Hair follicular keratinocyte (primary cell): ENCODE results near the gene EMID1. TPM values are rescaled to one million over a fixed set of nuclear protein-coding genes. Genes with fewer than 3 reads are reported as not detected.

ENCODE experiments used
- total RNA-seq: library from RNA; depleted of rRNA; stranded (reverse); fragments of >200 nt; gene quantifications from 2 replicates; pipeline ENCODE4 v1.2.3, GENCODE V29; 2015

The EMID1 gene
- total RNA-seq = not detected in 2 replicates

DNA sequence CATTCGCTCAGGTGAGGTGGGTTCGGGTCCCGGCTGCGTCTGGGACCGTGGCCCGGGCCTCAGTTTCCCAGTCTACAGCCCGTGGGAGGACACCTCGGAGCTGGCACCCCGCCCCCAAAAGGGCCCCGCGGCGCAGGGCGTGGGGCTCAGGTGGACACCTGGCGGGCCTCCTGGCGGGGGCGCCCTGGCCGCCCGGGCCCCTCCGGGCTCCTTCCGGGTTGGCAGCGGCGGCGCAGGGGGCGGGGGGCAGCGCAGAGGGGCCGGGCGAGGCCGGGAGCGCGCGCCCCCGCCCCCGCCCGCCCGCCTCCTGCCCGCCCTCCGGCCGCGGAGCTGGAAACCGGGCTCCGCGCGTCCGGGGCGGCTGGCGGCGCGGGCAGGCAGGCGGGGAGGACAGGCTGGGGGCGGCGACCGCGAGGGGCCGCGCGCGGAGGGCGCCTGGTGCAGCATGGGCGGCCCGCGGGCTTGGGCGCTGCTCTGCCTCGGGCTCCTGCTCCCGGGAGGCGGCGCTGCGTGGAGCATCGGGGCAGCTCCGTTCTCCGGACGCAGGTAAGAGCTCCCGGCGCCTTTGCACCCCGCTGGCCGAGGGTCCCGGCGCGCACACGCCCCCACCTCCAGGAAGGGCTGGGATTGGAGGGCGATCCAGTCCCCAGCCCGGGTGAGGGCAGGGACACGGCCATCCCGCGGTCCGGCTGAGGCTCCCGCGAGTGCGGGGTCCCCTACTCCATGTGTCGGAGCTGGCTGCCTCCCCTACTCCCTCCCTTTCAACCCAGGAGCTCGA, at the start of gene EMID1:
Gene EMID1, plus strand, starts transcription at position 303 of the 778 bp plus-strand sequence. Its CDS starts 143 bp downstream, at position 446.

DNA sequence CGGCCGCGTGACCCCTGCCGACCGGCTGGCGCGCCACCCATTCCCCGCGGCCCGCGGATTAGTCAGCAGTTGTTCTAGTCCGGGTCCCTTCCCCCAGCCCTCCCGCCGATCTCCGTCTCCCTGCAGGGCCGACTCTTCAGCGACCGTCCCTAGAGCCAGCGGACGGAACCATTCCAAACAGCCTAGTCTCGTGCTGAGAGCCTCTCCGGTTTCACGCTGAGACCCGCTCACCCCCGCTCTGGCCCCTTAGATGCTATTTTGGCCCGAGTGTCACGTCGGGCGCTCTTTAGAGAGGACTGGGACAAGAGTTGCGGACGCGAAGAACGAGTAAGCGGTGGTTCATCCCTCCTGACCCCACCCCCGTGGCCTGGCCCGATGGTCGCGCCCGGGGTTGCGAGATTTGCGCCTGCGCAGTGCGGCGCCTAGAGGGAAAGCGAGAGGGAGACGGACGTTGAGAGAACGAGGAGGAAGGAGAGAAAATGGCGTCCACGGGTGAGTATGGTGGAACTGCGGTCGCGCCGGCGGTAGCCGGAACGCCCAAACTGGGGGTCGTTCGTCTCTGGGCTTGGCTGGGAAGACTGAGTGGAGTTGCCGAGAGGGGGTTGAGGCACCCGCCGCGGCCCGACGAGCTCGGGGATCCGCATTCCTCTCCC, 62.3 kb downstream of the EMID1 start, which contains the start of the genes EWSR1 and RHBDD3:
Gene EWSR1, plus strand, starts transcription at position 411 of the 653 bp plus-strand sequence. Its CDS starts 69 bp downstream, at position 480.
Gene RHBDD3, minus strand, starts transcription at position 124 of the 653 bp plus-strand sequence. CDS start 2,355 bp downstream, outside the sequence.

DNA sequence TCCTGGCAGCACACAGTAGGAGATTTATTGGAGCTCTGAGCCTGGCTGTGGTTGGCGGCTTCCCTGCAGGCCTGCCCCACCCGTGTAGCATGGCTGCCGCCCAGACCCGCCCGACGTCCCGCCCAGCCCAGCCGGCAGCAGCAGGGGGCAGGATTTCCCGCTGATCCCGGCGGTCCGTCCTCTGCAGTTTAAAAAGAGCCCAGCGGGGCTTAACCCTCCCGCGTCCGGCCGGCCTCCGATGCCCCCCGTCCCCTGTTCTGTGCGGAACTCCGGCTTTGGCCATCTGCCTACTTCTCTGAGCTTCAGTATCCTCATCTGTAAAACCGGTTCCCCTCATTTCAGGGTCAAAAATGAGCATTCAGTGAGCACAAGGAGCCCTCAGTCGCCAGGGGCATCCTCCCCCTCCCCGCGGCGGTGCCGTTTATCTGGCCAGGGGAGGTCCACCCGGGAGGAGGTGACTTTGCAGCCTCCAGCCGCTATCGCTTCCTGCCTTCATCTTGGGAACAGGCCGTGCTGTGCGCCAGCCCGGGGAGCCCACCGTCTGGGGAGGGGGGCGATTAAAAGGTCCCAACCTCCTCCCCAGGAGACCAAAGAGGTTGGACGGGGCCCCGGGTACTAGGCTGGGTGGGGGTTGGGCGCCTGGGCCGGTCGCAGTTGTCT, 100.6 kb downstream of the EMID1 start, which contains the start of gene GAS2L1:
Gene GAS2L1, plus strand, starts transcription at position 476 of the 660 bp plus-strand sequence. CDS start 1,456 bp downstream, outside the sequence.

Other genes with a start within 250 kb of the EMID1 start
- gene C22orf31, start 144.1 kb upstream of the EMID1 start, total RNA-seq = not detected in 2 replicates
- 13.8 and 16.2 TPM in 2 replicates for gene KREMEN1, start 132.9 kb upstream of the EMID1 start, total RNA-seq
- 16.4 and 23.0 TPM in 2 replicates for gene RHBDD3, start 62.1 kb downstream of the EMID1 start, total RNA-seq
- 177 and 256 TPM in 2 replicates for gene EWSR1, start 62.4 kb downstream of the EMID1 start, total RNA-seq
- gene GAS2L1, start 100.8 kb downstream of the EMID1 start, total RNA-seq = 30.8 and 48.2 TPM in 2 replicates
- not detected in 2 replicates for gene RASL10A, start 109.8 kb downstream of the EMID1 start, total RNA-seq
- 70.1 and 84.1 TPM in 2 replicates for gene AP1B1, start 182.7 kb downstream of the EMID1 start, total RNA-seq
- gene RFPL1, start 232.7 kb downstream of the EMID1 start, total RNA-seq = not detected in 2 replicates